ENCODE measurements around the gene MEN1. TPM values are rescaled to one million over a fixed set of nuclear protein-coding genes. Genes with fewer than 3 reads are reported as not detected.

The MEN1 gene
- 54.8 and 57.9 TPM in 2 replicates for total RNA-seq
- long read RNA-seq, partial matches to known transcripts: 0 of 1 reads
- long read RNA-seq, other reads (novel, unspliced or antisense): 1 of 1 reads

- peak within 1 kb of the TSS; percentile 99 for H3K4me3 Mint-ChIP-seq
- peaks cover under 1% of the 10 kb centered on the region for H3K27me3 Mint-ChIP-seq (ENCODE audit: low read depth)
- TF ChIP-seq CTCF (conservative IDR thresholded peaks at IDR 0.05): no peak
- DNase-seq (ENCODE audit: low read depth, low spot score): peak; percentile 88
- no peaks in the 10 kb centered on the region for H3K9me3 Mint-ChIP-seq
- peaks cover 3% of the 10 kb centered on the region for H3K36me3 Mint-ChIP-seq (ENCODE audit: low read depth)
- peaks cover 20% of the 10 kb centered on the region for H3K4me1 Mint-ChIP-seq
- H3K27ac Mint-ChIP-seq (ENCODE audit: unreplicated experiment): peak within 1 kb of the TSS; percentile 90
These were observed at the start of gene MEN1 for GRCh38 chr11:64810271-64810890. TSS of gene MEN1 (minus strand) at chr11:64810551. CDS start at chr11:64810109, 442 bp downstream.

- no peak for DNase-seq (ENCODE audit: low read depth, low spot score)
- Mint-ChIP-seq H3K4me3 (no peak overlapping the region), H3K36me3 (ENCODE audit: low read depth) (peaks cover 5% of the 10 kb centered on the region), H3K27me3 (ENCODE audit: low read depth) (no peaks in the 10 kb centered on the region), H3K27ac (ENCODE audit: unreplicated experiment) (no peak overlapping the region), H3K4me1 (peaks cover 32% of the 10 kb centered on the region), H3K9me3 (no peaks in the 10 kb centered on the region)
- no peak for TF ChIP-seq CTCF (conservative IDR thresholded peaks at IDR 0.05)
These were observed 49.4 kb upstream of the MEN1 start for GRCh38 chr11:64859542-64860414.

DNA sequence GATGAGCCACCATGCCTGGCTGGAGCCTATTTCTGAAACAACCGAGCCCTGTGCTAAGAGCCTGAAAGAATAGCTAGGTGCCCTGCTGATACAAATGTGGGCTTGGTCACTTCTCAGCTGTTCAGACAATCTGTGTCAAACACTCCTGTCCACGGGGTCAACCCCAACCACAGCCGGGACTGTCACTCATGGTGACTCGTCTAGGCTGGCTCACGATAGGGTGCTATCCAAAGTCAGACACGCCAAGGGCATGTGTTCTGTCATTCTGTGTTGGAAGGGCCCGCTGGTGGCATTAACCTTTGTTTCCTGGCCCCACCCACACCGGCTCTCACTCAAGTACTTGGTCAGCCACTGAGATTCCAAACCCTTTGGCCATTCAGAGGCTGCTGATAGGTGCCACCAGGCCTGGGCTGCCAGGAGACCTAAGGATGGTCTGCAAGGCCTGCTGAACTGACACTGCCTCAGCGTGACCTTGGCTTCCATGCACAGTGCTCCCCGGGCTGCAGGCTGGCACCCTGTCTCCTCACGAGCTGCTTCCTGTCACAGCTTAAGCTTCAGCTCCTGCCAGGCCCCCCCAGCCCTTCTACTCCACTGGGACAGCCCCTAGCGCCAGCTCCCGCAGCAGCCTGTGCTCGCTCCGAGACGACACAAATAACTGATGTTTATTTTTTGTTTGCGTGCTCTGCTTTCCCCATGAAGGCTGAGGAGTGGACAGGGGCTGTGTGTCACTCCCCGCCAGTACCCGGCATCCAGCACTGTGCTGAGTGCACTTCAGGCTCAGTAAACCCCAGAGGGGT lies 48.3 kb upstream of the MEN1 start:
- Mint-ChIP-seq H3K4me1 (peaks cover 21% of the 10 kb centered on the region), H3K4me3 (no peak overlapping the region), H3K27ac (ENCODE audit: unreplicated experiment) (no peak overlapping the region), H3K9me3 (no peaks in the 10 kb centered on the region), H3K27me3 (ENCODE audit: low read depth) (no peaks in the 10 kb centered on the region), H3K36me3 (ENCODE audit: low read depth) (peaks cover 5% of the 10 kb centered on the region)
- TF ChIP-seq CTCF (conservative IDR thresholded peaks at IDR 0.05): no peak
- no peak for DNase-seq (ENCODE audit: low read depth, low spot score)

DNA sequence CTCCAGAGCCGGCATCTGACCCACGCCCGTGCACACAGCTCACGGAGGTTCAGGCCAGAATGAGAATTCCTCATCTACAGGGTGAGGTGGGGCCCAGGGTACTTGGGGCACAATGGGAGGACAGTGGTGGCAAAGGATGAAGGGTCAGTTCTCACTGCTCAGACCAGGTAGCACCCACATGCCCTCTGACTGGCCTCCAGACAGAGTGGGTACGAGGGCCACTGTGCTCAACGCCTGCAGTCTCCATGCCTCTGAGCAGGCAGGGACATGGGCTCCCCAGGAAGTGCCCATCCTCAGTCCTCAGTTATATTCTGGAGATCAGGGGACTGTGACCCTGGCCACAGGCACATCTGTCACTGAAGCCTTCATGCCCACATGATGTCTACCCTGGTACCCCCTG lies 47.1 kb upstream of the MEN1 start:
- no peak for TF ChIP-seq CTCF (conservative IDR thresholded peaks at IDR 0.05)
- DNase-seq (ENCODE audit: low read depth, low spot score): no peak
- Mint-ChIP-seq H3K27ac (ENCODE audit: unreplicated experiment) (no peak overlapping the region), H3K27me3 (ENCODE audit: low read depth) (no peaks in the 10 kb centered on the region), H3K36me3 (ENCODE audit: low read depth) (peaks cover 5% of the 10 kb centered on the region), H3K4me1 (peaks cover 9% of the 10 kb centered on the region), H3K4me3 (no peak overlapping the region), H3K9me3 (no peaks in the 10 kb centered on the region)
